Activated naive CD8-positive, alpha-beta T cell treated with anti-CD3 and anti-CD28 coated beads, Interleukin-2, amount 50 U/mL, for 24 hours (primary cell): ENCODE data around the gene TNK2.

Experiments used
- ATAC-seq: fragments of 150-1000 bp; cut with Tn5 transposase; one replicate; pipeline ENCODE4 v1.10.0; 2021
- DNase-seq: peaks from one replicate; pipeline ENCODE4 v3.0.0; 2021
- H3K27ac Mint-ChIP-seq: one replicate; pipeline ENCODE4 v1.8.0; 2021; ENCODE audit warnings: mild to moderate bottlenecking, mixed read lengths
- H3K27me3 Mint-ChIP-seq: one replicate; pipeline ENCODE4 v1.8.0; 2021; ENCODE audit warnings: mixed read lengths
- H3K36me3 Mint-ChIP-seq: one replicate; pipeline ENCODE4 v1.8.0; 2021; ENCODE audit warnings: low read depth, mixed read lengths
- H3K4me1 Mint-ChIP-seq: one replicate; pipeline ENCODE4 v1.8.0; 2021; ENCODE audit warnings: mixed read lengths
- H3K4me3 Mint-ChIP-seq: one replicate; pipeline ENCODE4 v1.8.0; 2021; ENCODE audit warnings: mild to moderate bottlenecking, moderate library complexity, mixed read lengths
- H3K9me3 Mint-ChIP-seq: one replicate; pipeline ENCODE4 v1.8.0; 2021; ENCODE audit warnings: mixed read lengths

Gene TNK2

DNA sequence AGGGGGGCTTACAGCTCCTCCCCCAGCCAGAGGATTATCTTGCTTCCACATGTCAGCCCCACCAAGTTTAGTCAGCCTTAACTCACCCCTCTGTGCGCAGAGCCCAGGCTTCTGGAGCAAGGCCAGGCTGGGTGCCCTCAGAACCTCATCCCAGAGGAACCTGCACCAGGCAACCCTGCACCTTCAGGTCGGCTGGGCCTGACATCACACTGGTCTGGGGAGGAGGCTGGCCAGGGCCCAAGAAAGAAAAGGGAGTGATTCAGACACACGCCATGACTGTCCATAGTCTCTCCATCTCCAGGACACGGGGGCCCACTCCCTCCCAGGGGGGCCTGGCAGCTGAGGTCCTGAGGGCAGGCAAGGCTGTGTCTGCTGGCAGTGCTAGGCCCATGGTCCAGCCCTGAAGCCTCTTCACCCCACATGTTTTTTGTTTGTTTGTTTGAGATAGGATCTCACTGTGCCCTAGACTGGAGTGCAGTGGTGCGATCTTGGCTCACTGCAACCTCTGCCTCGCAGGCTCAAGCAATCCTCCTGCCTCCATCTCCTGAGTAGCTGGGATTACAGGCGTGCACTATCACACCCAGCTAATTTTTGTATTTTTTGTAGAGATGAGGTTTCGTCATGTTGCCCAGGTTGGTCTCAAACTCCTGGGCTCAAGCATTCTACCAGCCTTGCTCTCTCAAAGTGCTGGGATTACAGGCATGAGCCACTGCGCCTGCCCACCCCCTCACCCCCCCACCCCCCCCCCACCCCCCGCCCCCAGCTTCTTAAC, 11.1 kb downstream of the TNK2 start:
- H3K36me3 Mint-ChIP-seq = no peaks in the 10 kb centered on the region
- DNase-seq (no peak), ATAC-seq (no peak)
- peaks cover 67% of the 10 kb centered on the region for H3K4me1 Mint-ChIP-seq
- H3K9me3 Mint-ChIP-seq = no peaks in the 10 kb centered on the region
- no peaks in the 10 kb centered on the region for H3K27me3 Mint-ChIP-seq
- peak overlapping the region; percentile 94 for H3K27ac Mint-ChIP-seq
- H3K4me3 Mint-ChIP-seq = peak overlapping the region; percentile 84

DNA sequence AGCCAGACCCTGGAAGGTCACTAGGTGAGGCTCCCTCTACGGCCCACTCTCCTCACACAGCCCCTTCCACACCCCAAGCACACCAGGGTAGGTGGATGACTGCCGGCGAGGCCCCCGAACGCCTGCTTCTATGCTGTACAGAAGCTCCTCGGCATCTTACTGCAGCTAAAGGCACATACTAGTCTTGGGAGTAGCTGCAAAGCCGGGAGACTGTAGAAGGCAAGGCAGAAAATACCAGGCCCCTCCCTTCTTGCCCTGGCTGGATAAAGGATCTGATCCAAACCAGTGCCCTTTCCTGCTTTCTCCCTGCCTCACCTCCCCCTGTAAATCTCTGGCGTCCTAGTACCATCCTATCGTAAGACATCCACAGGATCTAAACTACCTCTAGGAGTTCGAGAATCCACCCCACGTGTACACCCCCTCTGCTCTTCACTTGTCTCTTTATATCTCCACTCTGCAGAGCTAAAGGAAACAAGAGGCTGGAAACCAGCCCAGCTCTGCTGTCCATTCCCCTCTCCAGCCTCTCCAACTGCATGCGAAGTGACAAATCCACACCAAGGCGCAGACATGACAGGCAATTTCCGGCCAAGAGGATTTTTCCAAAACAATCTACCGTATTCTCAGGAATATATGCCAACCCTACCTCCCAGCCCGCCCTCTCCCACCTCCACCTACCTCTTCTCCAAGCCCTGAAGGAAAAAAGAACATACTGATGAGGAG, 11.8 kb downstream of the TNK2 start:
- H3K27me3 Mint-ChIP-seq = no peaks in the 10 kb centered on the region
- no peaks in the 10 kb centered on the region for H3K9me3 Mint-ChIP-seq
- ATAC-seq = no peak
- no peaks in the 10 kb centered on the region for H3K36me3 Mint-ChIP-seq
- peak overlapping the region; percentile 84 for H3K4me3 Mint-ChIP-seq
- peaks cover 60% of the 10 kb centered on the region for H3K4me1 Mint-ChIP-seq
- no peak for DNase-seq
- peak overlapping the region; percentile 94 for H3K27ac Mint-ChIP-seq

DNA sequence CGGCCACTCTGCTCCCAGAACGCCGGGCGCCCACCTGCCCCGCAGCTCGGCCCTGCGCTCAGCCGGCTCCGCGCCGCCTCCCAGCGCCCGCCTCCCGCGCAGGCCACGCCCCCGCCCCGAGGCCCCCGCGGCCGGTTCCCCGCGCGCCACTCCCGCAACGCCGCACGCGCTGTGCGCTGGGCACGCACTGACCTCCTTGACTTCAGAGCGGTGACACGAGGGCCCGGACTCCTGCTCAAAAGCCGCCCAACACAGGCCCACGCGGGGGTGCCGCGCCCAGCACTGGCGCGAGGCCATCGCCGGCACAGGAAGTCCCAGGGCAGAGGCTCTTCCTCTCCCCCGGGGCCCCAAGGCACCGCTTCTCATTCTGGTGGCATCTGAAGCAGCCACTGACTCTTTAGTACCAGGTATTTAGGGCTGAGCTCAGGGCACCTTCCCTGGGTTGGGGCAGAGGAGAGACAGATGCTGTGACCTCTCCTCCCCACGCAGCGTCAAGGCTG, 12.4 kb downstream of the TNK2 start:
- Mint-ChIP-seq H3K27ac (peak overlapping the region; percentile 94), H3K4me3 (peak overlapping the region; percentile 84), H3K36me3 (no peaks in the 10 kb centered on the region), H3K27me3 (no peaks in the 10 kb centered on the region), H3K4me1 (peaks cover 54% of the 10 kb centered on the region), H3K9me3 (no peaks in the 10 kb centered on the region)
- DNase-seq = peak; percentile 70
- ATAC-seq = peak; percentile 40

DNA sequence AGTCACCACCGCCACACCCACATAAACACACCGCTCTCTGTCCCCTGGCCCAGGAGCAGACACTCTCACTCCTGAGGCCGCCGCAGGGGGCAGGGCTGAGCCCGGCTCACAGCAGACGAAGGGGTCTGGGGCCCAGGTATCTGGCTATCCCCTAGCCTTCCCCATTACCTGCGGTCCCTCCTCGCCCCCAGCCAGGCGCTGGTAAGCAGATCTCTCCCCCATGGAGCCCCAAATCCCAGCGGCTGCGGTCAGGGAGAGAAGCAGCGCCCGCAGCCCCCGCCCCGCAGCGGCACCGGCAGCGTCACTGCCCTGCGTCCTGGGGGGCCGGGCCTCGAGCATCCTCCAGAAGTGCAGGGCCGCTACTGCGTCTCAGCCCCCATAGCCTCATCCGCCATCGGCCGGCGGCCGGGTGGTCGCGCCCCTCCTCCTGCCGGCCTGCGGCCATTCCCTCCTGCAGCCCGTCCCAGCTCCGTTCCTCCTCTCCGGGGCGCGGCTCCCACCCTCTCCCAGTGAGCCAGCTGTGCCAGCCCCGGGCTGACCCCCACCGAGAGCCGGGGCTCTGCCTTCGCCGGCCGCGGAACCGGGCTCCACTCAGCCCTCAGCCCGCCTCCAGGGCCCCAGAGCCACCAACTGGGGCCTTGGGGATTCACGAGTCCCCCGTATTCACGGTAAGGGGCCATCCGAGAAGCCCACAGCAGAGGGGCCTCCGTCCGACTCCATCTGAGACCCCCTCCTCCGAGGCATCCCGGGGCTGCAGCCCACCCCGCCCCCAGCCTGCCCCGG, 13.1 kb downstream of the TNK2 start:
- Mint-ChIP-seq H3K9me3 (no peaks in the 10 kb centered on the region), H3K36me3 (no peaks in the 10 kb centered on the region), H3K27me3 (no peaks in the 10 kb centered on the region), H3K27ac (peak overlapping the region; percentile 83), H3K4me3 (peak overlapping the region; percentile 84), H3K4me1 (peaks cover 47% of the 10 kb centered on the region)
- peak; percentile 81 for ATAC-seq
- DNase-seq = peak; percentile 76

DNA sequence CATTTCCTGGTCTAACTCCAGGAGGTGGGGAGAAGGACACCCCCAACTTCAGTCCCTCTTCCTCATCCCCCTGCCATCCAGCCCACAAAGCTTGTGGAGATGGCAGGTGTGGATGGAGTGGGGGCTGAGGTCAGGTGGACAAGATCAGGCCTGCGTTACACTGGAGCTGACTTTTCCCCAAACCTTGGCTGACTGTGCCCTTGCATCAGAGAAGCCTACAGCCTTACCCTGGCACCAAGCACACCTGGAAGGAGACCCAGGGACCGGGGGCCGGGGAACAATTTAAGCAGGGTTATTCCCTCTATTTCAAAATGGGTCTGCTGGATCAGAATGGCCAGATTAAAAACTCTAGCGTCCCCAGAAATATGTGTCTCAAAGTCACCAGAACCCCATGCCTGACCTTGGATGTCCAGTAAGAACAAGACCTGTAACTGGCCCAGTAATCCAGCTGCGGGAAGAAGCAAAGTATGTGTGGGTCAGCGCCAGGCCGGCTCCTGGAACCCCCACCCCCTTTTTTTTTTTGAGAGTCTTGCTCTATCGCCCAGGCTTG, 14.4 kb downstream of the TNK2 start:
- Mint-ChIP-seq H3K27me3 (no peaks in the 10 kb centered on the region), H3K27ac (no peak overlapping the region), H3K36me3 (no peaks in the 10 kb centered on the region), H3K9me3 (no peaks in the 10 kb centered on the region), H3K4me1 (peaks cover 36% of the 10 kb centered on the region), H3K4me3 (peak overlapping the region; percentile 17)
- ATAC-seq = no peak
- DNase-seq = no peak

DNA sequence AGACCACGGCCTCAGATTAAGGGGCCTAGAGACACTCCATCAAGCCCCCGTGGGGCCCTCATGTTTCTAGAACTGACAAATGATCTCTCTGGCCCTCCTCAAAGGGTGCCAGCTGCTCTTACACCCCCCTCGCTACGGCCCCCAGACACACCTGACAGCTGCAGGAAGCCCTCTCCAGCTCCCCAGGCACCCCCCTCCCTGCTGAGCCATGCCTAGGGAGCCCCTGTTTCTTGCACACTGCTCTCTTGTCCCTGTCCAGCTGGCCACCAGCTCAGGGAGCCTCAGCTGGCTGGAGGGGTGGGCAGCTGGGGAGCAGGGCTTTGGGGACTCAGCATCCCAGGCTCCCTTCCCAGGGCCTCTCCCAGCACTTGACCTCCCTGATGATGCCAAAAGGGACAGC, 14.8 kb downstream of the TNK2 start:
- Mint-ChIP-seq H3K36me3 (no peaks in the 10 kb centered on the region), H3K4me1 (peaks cover 35% of the 10 kb centered on the region), H3K9me3 (no peaks in the 10 kb centered on the region), H3K27me3 (no peaks in the 10 kb centered on the region), H3K4me3 (no peak overlapping the region), H3K27ac (no peak overlapping the region)
- no peak for ATAC-seq
- no peak for DNase-seq

DNA sequence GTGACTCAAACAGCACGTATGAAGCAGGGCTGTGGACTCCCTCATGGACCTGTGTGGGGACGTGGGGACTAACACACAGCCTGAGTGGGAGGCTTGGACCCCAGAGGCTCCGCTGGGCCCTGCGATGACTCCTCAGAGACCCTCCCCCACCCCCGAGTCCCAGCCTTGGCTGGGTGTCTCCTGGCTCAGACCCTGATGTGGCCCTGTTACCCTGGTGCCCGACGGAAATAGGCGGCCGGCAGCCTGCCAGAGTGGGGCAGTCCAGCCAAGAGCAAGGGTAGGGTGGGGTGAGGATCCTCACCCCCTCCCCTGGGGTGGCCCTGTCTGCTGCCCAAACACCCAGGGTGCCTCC, 15.3 kb downstream of the TNK2 start:
- no peak overlapping the region for H3K4me3 Mint-ChIP-seq

DNA sequence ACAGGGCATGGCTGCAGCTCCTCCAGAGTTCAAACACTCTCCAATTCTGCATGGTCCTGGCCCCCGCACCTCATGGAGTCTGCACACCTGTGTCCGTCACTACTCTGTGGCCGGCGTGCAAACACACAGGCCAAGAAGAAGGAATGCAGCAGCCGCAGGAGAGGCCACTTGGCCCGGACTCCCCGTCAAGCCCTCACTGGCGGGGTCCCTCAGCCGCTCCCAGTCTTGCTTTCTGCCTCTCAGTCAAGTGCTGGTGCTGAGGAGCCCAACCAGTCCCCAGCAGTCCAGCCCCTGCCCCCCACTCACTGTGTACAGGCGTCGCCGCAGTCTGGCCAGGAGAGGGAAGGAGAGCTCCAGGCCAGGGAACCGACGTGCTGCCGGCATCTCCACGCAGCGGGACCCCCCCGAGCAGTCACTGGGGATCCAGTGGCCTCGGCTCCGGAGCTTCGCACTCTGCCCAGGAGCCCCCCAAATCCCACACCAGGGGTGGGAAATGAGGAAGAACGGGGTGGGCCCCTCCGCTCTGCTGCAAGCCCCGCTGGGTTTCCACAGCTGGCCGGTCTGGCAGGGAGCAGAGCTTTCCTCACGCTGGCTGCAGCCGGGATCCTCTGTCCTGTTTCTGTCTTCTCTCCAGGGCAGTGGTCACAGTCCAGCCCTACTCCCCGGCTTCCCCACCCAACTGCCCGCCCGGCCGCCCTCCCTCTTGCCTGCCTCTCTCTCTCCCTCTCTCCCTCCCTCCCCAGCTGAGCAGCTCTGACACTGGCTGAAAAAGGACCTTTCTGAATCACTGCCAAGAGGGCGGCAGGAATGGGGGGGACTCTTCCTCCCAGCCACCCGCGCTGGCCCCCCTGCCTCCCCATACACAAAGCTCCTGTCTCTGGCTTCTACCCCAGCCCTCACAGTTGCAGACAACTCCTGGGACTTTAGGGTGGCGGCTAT, 16.0 kb downstream of the TNK2 start:
- Mint-ChIP-seq H3K9me3 (no peaks in the 10 kb centered on the region), H3K27me3 (no peaks in the 10 kb centered on the region), H3K36me3 (no peaks in the 10 kb centered on the region), H3K27ac (no peak overlapping the region), H3K4me3 (no peak overlapping the region), H3K4me1 (peaks cover 25% of the 10 kb centered on the region)
- ATAC-seq (no peak), DNase-seq (no peak)

More for the DNA sequence above, 15.3 kb downstream of the TNK2 start:
- Mint-ChIP-seq H3K9me3 (no peaks in the 10 kb centered on the region), H3K27me3 (no peaks in the 10 kb centered on the region), H3K27ac (no peak overlapping the region), H3K36me3 (no peaks in the 10 kb centered on the region), H3K4me1 (peaks cover 30% of the 10 kb centered on the region)
- DNase-seq (no peak), ATAC-seq (no peak)

DNA sequence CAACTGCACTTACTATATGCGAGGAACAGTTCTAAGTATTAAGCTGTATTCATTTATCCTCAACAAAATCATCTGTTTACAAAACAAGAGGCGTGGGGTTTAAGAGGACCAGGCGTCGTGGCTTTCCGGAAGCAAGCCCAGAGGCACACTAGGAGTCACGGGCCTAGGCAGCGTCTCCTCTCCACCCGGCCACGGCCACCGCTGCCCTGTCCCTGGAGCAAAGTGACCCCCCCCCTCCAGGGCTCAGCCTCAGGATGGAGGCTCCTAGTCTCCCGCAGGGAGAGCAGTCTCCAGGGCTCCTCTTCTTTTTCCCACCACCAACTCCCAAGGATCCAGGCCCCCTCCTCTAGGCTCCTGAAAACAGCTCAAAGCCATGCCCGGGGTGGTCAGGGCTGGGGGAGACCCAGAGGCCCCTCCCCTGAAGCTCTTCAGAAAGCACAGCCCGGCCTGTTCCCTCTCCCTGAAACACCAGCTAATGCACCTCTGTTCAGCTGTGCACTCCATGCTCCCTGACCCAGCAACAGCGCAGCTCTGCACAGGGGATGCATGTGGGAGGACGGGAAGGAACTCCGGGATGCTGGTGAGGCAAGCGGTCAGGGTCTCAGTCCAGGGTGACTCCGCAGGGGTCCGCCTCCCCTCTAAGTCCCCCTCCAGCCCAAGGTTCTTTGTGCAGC, 16.8 kb downstream of the TNK2 start:
- H3K4me3 Mint-ChIP-seq = no peak overlapping the region
- ATAC-seq (no peak), DNase-seq (no peak)
- no peaks in the 10 kb centered on the region for H3K9me3 Mint-ChIP-seq
- no peaks in the 10 kb centered on the region for H3K36me3 Mint-ChIP-seq
- H3K4me1 Mint-ChIP-seq = peaks cover 17% of the 10 kb centered on the region
- H3K27ac Mint-ChIP-seq = no peak overlapping the region
- H3K27me3 Mint-ChIP-seq = no peaks in the 10 kb centered on the region

DNA sequence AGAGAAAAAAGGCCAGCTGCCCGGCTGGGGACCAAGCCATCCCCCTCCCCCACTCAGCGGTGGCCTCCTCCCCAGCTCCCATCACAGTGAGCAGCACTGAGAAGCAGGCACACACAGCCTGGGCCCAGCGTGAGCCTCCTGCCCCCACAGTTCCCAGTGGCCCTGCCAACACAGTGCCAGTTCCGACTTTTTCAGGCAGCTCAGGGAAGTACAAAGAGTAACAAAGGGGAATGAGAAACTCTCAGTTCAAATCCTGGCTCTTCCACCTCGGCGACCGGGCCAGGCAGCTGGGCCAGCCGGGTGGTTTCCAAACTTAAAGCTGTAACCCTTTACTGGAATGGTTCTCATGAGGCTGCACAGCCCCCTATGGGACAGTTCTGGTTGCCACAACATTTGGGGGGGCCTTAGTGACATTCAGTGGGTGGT, 18.5 kb downstream of the TNK2 start:
- no peak overlapping the region for H3K4me3 Mint-ChIP-seq
- no peak overlapping the region for H3K27ac Mint-ChIP-seq
- no peaks in the 10 kb centered on the region for H3K36me3 Mint-ChIP-seq
- ATAC-seq = no peak
- H3K9me3 Mint-ChIP-seq = no peaks in the 10 kb centered on the region
- peaks cover 13% of the 10 kb centered on the region for H3K4me1 Mint-ChIP-seq
- no peaks in the 10 kb centered on the region for H3K27me3 Mint-ChIP-seq
- no peak for DNase-seq

DNA sequence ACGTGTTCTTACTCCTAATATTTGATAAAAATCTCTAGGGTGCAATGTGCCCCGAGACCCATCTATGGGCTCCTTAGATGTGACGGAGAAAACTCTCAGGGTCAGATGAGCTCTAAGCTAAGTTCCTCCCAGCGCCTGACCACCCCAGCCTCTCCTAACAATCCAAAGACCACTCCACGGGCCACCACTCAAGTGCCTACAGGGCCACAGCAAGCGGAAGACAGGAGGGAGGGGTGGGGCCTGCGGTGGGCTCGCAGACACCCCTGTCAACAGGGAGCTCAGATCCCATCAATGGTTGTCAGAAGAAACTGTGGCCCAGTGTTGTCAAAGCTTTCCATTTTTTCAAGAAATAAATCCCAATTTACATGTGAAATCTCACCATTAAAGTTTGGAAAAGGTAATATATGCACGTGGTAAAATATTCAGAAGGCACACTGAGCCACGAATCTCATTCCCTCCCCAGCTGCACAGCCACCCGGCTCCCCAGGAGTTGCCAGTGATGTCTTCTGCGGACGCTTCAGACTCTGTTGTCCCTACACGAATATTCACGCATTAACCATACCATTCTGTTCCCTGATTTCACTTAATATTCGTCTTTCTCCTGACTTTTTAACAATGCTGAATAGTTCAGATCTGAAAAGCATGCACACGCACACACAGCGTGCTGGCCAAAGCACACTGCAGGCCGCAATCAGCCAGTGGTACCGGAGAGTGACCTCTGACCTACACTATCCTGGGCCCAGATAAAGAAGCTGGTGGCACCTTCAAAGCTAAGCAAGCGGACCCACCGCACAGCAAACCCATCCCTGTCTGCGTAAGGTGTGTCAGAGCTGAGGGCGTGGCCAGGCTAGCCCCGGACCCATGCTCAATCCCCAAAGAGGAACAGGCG, 19.1 kb downstream of the TNK2 start:
- no peak for DNase-seq
- Mint-ChIP-seq H3K27ac (no peak overlapping the region), H3K4me3 (no peak overlapping the region), H3K27me3 (no peaks in the 10 kb centered on the region), H3K4me1 (peaks cover 8% of the 10 kb centered on the region), H3K9me3 (no peaks in the 10 kb centered on the region), H3K36me3 (no peaks in the 10 kb centered on the region)
- no peak for ATAC-seq

DNA sequence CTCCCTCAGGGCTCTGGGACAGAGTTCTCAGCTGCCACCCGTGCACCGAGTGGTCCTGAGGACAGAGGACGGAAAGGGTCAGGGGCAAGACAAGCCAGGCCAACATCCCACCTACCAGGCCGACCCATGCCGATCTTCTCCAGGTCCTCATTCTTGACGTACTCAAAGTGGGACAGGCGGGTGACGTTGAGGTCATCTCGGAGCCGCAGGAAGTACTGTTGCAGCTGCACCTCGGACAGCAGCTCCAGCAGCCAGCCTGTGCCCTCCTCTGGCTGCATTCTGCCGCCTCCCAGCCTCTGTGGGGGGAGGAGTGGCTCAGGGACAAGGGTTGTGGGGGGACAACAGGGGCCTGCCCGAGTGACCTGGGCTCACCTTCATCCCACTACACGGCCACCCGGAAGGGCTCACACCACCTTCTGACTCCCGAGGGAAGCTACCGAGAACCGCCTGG, 20.0 kb downstream of the TNK2 start:
- DNase-seq = no peak
- Mint-ChIP-seq H3K36me3 (peaks cover 2% of the 10 kb centered on the region), H3K27ac (no peak overlapping the region), H3K4me1 (peaks cover 3% of the 10 kb centered on the region), H3K27me3 (no peaks in the 10 kb centered on the region), H3K9me3 (no peaks in the 10 kb centered on the region), H3K4me3 (no peak overlapping the region)
- no peak for ATAC-seq
